HepG2 (cell line): ENCODE data around the gene CTNND1. TPM values are rescaled to one million over a fixed set of nuclear protein-coding genes. Genes with fewer than 3 reads are reported as not detected.

Source experiments
- ATAC-seq: fragments of 200-7000 bp; cut with Tn5 transposase; 3 replicates; pipeline ENCODE4 v1.9.1; 2020; ENCODE audit warnings: mild to moderate bottlenecking, moderate library complexity
- BruUV-seq: library from RNA; stranded (reverse); fragments of 400-500 nt; replicated peaks from 2 replicates; lab custom pipeline; 2021; lab: Mats Ljungman, UMichigan
- CTCF ChIA-PET: fragments of 300-600 bp; formaldehyde crosslinking; extraction: SDS; loops from one replicate; lab custom pipeline; 2021; ENCODE audit warnings: low total read pairs, inconsistent platforms, low intra/inter-chr PET ratio; lab: Yijun Ruan, JAX
- POLR2A ChIA-PET: fragments of 350-600 bp; sonication (Branson Sonifier 250); formaldehyde crosslinking; loops from one replicate; lab custom pipeline; 2020; ENCODE audit warnings: antibody characterized with exemption, inconsistent platforms; lab: Yijun Ruan, JAX
- DNase-seq: peaks from one replicate; pipeline ENCODE4 v3.0.0-alpha.2; 2015; ENCODE audit warnings: low spot score
- FAIRE-seq: peaks from 3 replicates; lab custom pipeline; 2011; peaks lifted over from hg19 to GRCh38; lab: Jason Lieb, UNC
- H2AFZ ChIP-seq: one replicate; pipeline ENCODE4 v1.6.1; 2011; ENCODE audit warnings: low read length, inconsistent platforms
- H3K27ac ChIP-seq: fragments of 300-600 bp; 3 replicates; pipeline ENCODE4 v1.8.0; 2011; ENCODE audit warnings: mixed run types, mild to moderate bottlenecking, mixed read lengths, low read length, inconsistent platforms; ENCODE audit not compliant: insufficient read depth; ENCODE audit errors: extremely low read length
- H3K27me3 ChIP-seq, 2 experiments: fragments of 200-600 bp in 1 of 2; 2 replicates in 1 of 2; 3 replicates in 1 of 2; pipeline versions ENCODE4 v1.6.0 to v1.8.0; 2011; ENCODE audit warnings: low read length in 2 of 2, mild to moderate bottlenecking in 2 of 2, moderate library complexity in 2 of 2, inconsistent platforms in 1 of 2; ENCODE audit not compliant: insufficient read depth in 2 of 2, control insufficient read depth in 1 of 2
- H3K36me3 ChIP-seq, 2 experiments: fragments of 200-600 bp in 1 of 2; replicated peaks in 1 of 2; 2 replicates in 1 of 2; 3 replicates in 1 of 2; pipeline versions ENCODE4 v1.5.1 to v1.8.0; 2011; ENCODE audit warnings: low read length in 2 of 2, inconsistent platforms in 1 of 2; ENCODE audit not compliant: insufficient read depth in 2 of 2, control insufficient read depth in 1 of 2
- H3K4me1 ChIP-seq: 2 replicates; pipeline ENCODE4 v1.5.1; 2012; ENCODE audit warnings: low read length, inconsistent platforms; ENCODE audit not compliant: insufficient read depth
- H3K4me2 ChIP-seq: 2 replicates; pipeline ENCODE4 v1.6.0; 2011; ENCODE audit warnings: low read depth, low read length, inconsistent platforms
- H3K4me3 ChIP-seq, 3 experiments: fragments of 200-600 bp in 1 of 3; sonication (generic), shearing (Covaris generic) in 1 of 3; replicated peaks in 1 of 3; 2 replicates each; pipeline ENCODE4 v1.5.1; 2011 to 2016; ENCODE audit warnings: low read length in 3 of 3, inconsistent platforms in 2 of 3, low read depth in 2 of 3, mild to moderate bottlenecking in 2 of 3, control low read depth in 1 of 3, mixed read lengths in 1 of 3; ENCODE audit not compliant: insufficient read depth in 1 of 3
- H3K79me2 ChIP-seq: one replicate; pipeline ENCODE4 v1.6.1; 2011; ENCODE audit warnings: low read length, inconsistent platforms; ENCODE audit not compliant: insufficient read depth
- H3K9ac ChIP-seq: 2 replicates; pipeline ENCODE4 v1.6.0; 2011; ENCODE audit warnings: mild to moderate bottlenecking, low read depth, low read length, inconsistent platforms; ENCODE audit not compliant: insufficient read depth
- H3K9me3 ChIP-seq: 2 replicates; pipeline ENCODE4 v1.5.1; 2012; ENCODE audit warnings: mild to moderate bottlenecking, low read length
- H4K20me1 ChIP-seq: 2 replicates; pipeline ENCODE4 v1.6.0; 2011; ENCODE audit warnings: inconsistent platforms, mild to moderate bottlenecking, low read length, moderate library complexity; ENCODE audit not compliant: insufficient read depth
- IKZF4 ChIP-seq: sonication (generic); formaldehyde crosslinking; IDR thresholded peaks from 2 replicates; pipeline ENCODE4 v1.5.1; 2020; ENCODE audit warnings: borderline replicate concordance, mild to moderate bottlenecking, low read depth, missing genetic modification reagents; ENCODE audit errors: not compliant biosample characterization
- LRRFIP1 ChIP-seq: sonication (generic); formaldehyde crosslinking; conservative IDR thresholded peaks from 2 replicates; pipeline ENCODE4 v1.4.0; 2020; ENCODE audit warnings: missing genetic modification reagents
- ZNF281 ChIP-seq: sonication (generic); formaldehyde crosslinking; IDR thresholded peaks from 2 replicates; pipeline ENCODE4 v1.4.0; 2020; ENCODE audit warnings: missing genetic modification reagents, borderline replicate concordance
- in situ Hi-C: cut with HindIII; loops from 2 replicates; pipeline ENCODE4 v1.10.0; 2017; ENCODE audit warnings: low pct_unique_long_range_greater_than_20kb; ENCODE audit not compliant: extremely low pct_ligation_motif_present
- intact Hi-C: fragments of 100-400 bp; cut with micrococcal nuclease; formaldehyde crosslinking; loops from one replicate; pipeline ENCODE4 v1.10.0; 2022; ENCODE audit not compliant: unreplicated experiment
- polyA plus RNA-seq, 8 experiments: library from polyadenylated mRNA; depleted of rRNA in 3 of 8; stranded (reverse) in 7 of 8; unstranded in 1 of 8; fragments of >200 nt; fragmentation: Illumina TruSeq in 4 of 8; extraction: Trizol in 4 of 8; gene quantifications; 2 replicates each; pipeline versions ENCODE4 v1.2.1 to v1.2.3, GENCODE V29; 2011 to 2016; ENCODE audit warnings: low read depth in 4 of 8, missing spikeins in 1 of 8, mixed read lengths in 1 of 8; ENCODE audit not compliant: insufficient read depth in 1 of 8
- total RNA-seq, 5 experiments: library from RNA; depleted of rRNA; stranded (reverse); fragments of >200 nt; fragmentation: Illumina TruSeq; extraction: Trizol; gene quantifications; 2 replicates each; pipeline ENCODE4 v1.2.3, GENCODE V29; 2016; ENCODE audit warnings: low read depth in 1 of 5
- TF ChIP-seq, protein P1 (sequence below): sonication (generic); formaldehyde crosslinking; IDR thresholded peaks from 2 replicates; pipeline ENCODE4 v1.8.1; 2022; ENCODE audit warnings: low read depth, mild to moderate bottlenecking, missing genetic modification reagents

The CTNND1 gene
- total and polyA plus RNA-seq, 2 of the 13 experiments (the other 11 are each of a cell fraction or from before 2014, with no cell fraction given), result 117 to 128 TPM

DNA sequence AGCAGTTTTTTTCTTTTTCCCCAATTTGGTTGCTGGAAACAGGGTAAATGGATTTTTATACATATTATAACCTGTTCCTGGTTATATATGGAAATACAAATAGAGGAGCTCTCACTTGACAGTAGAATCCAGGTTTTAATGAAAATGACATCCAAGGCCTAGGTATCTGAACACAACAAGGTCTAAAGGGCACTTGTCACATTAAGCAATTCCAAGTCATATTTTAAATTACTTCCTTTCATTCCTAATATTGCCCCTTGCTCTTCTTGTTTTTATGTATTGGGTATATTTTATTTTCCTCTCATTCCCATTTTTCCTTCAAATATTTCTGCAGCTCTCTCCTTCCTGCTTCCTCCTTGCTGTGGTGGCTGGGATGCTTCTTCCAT, 27.1 kb downstream of the CTNND1 start:
- BruUV-seq, result no TSS peak
- POLR2A ChIA-PET, result interaction anchor here (0.9 to 2.9 kb wide), 6 partner anchors 10 to 37 kb away, joined by 3 to 31 read pairs (median 6); partner anchors contain the start of gene CTNND1
- H3K4me2 ChIP-seq, result peak overlapping the region; percentile 46

More for the DNA sequence above, 27.1 kb downstream of the CTNND1 start:
- FAIRE-seq (no peak), ATAC-seq (no peak), DNase-seq (no peak)
- no peak for TF ChIP-seq IKZF4 (CRISPR knock-in tag)
- 0 out of 2 replicates have a peak, but pooled peaks have one; percentile 1 for TF ChIP-seq ZNF281 (CRISPR knock-in tag)
- TF ChIP-seq, protein P1, sequence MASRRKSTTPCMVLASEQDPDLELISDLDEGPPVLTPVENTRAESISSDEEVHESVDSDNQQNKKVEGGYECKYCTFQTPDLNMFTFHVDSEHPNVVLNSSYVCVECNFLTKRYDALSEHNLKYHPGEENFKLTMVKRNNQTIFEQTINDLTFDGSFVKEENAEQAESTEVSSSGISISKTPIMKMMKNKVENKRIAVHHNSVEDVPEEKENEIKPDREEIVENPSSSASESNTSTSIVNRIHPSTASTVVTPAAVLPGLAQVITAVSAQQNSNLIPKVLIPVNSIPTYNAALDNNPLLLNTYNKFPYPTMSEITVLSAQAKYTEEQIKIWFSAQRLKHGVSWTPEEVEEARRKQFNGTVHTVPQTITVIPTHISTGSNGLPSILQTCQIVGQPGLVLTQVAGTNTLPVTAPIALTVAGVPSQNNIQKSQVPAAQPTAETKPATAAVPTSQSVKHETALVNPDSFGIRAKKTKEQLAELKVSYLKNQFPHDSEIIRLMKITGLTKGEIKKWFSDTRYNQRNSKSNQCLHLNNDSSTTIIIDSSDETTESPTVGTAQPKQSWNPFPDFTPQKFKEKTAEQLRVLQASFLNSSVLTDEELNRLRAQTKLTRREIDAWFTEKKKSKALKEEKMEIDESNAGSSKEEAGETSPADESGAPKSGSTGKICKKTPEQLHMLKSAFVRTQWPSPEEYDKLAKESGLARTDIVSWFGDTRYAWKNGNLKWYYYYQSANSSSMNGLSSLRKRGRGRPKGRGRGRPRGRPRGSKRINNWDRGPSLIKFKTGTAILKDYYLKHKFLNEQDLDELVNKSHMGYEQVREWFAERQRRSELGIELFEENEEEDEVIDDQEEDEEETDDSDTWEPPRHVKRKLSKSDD (CRISPR knock-in tag), result no peak
- no peak for TF ChIP-seq LRRFIP1 (CRISPR knock-in tag)
- Histone ChIP-seq H3K27ac (peak overlapping the region; percentile 69), H3K36me3 (peaks cover 5 to 25% of the 10 kb centered on the region in 2 experiments), H4K20me1 (peaks cover 46% of the 10 kb centered on the region), H3K9ac (no peak overlapping the region), H2AFZ (no peak overlapping the region), H3K9me3 (no peaks in the 10 kb centered on the region), H3K79me2 (peaks cover 97% of the 10 kb centered on the region), H3K4me1 (peaks cover 96% of the 10 kb centered on the region), H3K4me3 (no peak overlapping the region), H3K27me3 (no peaks in the 10 kb centered on the region)
- CTCF ChIA-PET, result no interaction called here
- in situ Hi-C loops (no loop called here), intact Hi-C loops (no loop called here)
